Thoracic aorta (tissue), 2 donors: ENCODE measurements around the gene OR52E4. TPM values are rescaled to one million over a fixed set of nuclear protein-coding genes. Genes with fewer than 3 reads are reported as not detected.

ENCODE experiments used
- ATAC-seq: fragments of 150-250 bp; one replicate; pipeline ENCODE4 v1.8.0; 2017; ENCODE audit warnings: low read depth; ENCODE audit not compliant: insufficient number of reproducible peaks, low FRiP score
- DNase-seq: peaks from one replicate; pipeline ENCODE4 v3.0.0-alpha.2; 2020; ENCODE audit warnings: low spot score
- H3K27ac ChIP-seq, 2 donors: fragments of 200-600 bp; sonication (generic); 1 replicate in 1 of 2; 2 replicates in 1 of 2; pipeline ENCODE4 v1.5.1; 2016; ENCODE audit warnings: mild to moderate bottlenecking in 2 of 2, moderate library complexity in 2 of 2
- H3K27me3 ChIP-seq: fragments of 200-600 bp; sonication (generic); replicated peaks from 2 replicates; pipeline ENCODE4 v1.6.0; 2016; ENCODE audit warnings: mild to moderate bottlenecking; ENCODE audit not compliant: insufficient read depth
- H3K36me3 ChIP-seq: fragments of 200-600 bp; sonication (generic); one replicate; pipeline ENCODE4 v1.5.1; 2016
- H3K4me1 ChIP-seq, 2 donors: fragments of 200-600 bp; sonication (generic); 1 replicate in 1 of 2; 2 replicates in 1 of 2; pipeline versions ENCODE4 v1.5.1 to v1.6.0; 2016; ENCODE audit warnings: low read depth in 2 of 2, mild to moderate bottlenecking in 1 of 2; ENCODE audit not compliant: control insufficient read depth in 1 of 2
- H3K4me3 ChIP-seq: fragments of 200-600 bp; sonication (generic); 2 replicates; pipeline ENCODE4 v1.5.1; 2016; ENCODE audit warnings: mild to moderate bottlenecking
- H3K9me3 ChIP-seq: fragments of 200-600 bp; sonication (generic); 2 replicates; pipeline ENCODE4 v1.5.1; 2016
- CTCF ChIP-seq: fragments of 200-600 bp; sonication (generic); IDR thresholded peaks from one replicate; pipeline ENCODE4 v1.5.1; 2019; ENCODE audit warnings: antibody characterized with exemption
- total RNA-seq, 2 donors: library from RNA; depleted of rRNA; stranded (reverse); fragments of >200 nt; gene quantifications; one replicate each; pipeline versions ENCODE4 v1.1.0 to v1.2.3, GENCODE V29; 2016

OR52E4 gene
- total RNA-seq, 2 donors from 2014 or later, result not detected

GRCh38 chr11:5931061-5931460 lies 50.6 kb downstream of the OR52E4 start:
- no peak for DNase-seq
- no peaks in the 10 kb centered on the region for H3K36me3 ChIP-seq
- H3K27ac ChIP-seq, result no peak overlapping the region
- no peaks in the 10 kb centered on the region for H3K9me3 ChIP-seq
- H3K27me3 ChIP-seq, result no peaks in the 10 kb centered on the region
- TF ChIP-seq CTCF, result no peak
- ATAC-seq, result no peak
- no peak overlapping the region for H3K4me3 ChIP-seq
- H3K4me1 ChIP-seq, result no peaks in the 10 kb centered on the region

- Histone ChIP-seq H3K27me3 (no peaks in the 10 kb centered on the region), H3K27ac (no peak overlapping the region), H3K4me1 (no peaks in the 10 kb centered on the region), H3K9me3 (no peaks in the 10 kb centered on the region), H3K36me3 (no peaks in the 10 kb centered on the region), H3K4me3 (no peak overlapping the region)
- DNase-seq, result no peak
- TF ChIP-seq CTCF, result no peak
- no peak for ATAC-seq
These were observed 52.2 kb downstream of the OR52E4 start for GRCh38 chr11:5932671-5933070.

DNA sequence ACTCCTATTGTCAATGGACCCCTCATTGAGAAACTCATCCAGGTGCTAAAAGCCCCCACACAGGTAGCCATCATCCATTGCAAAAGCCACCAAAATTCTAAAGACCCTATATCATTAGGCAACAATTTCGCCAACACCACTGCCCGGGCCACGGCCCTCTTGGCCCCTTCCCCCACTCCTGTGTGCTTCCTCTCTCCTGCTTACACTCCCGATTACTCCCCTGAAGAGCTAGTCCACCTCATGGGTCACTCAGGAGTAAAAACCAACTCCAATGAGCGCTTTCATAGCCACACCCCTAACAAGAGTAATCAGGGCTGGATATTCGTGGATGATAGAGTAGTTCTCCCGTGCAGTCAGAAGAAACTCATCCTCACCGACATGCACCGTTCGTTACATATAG lies 52.7 kb downstream of the OR52E4 start:
- Histone ChIP-seq H3K9me3 (no peaks in the 10 kb centered on the region), H3K27ac (no peak overlapping the region), H3K4me3 (no peak overlapping the region), H3K36me3 (no peaks in the 10 kb centered on the region), H3K4me1 (no peaks in the 10 kb centered on the region), H3K27me3 (no peaks in the 10 kb centered on the region)
- ATAC-seq, result no peak
- no peak for TF ChIP-seq CTCF
- no peak for DNase-seq

Other genes with a start within 250 kb of the OR52E4 start
- 10 to 100 TPM; 35.5 to 36.4 TPM for gene TRIM5, start 195.6 kb upstream of the OR52E4 start, total RNA-seq
- gene TRIM22, start 190.8 kb upstream of the OR52E4 start, total RNA-seq, result 100 to 1,000 TPM; 119 to 129 TPM
- under 1 TPM; 0.27 to 0.49 TPM for gene OR56B1, start 144.2 kb upstream of the OR52E4 start, total RNA-seq
- gene OR52N4, start 126.4 kb upstream of the OR52E4 start, total RNA-seq, result not detected
- not detected for gene OR52N5, start 97.3 kb upstream of the OR52E4 start, total RNA-seq
- under 1 TPM in 1 of 2 donors, not detected in 1; 0.42 TPM for gene OR52N1, start 89.4 kb upstream of the OR52E4 start, total RNA-seq
- not detected for gene OR52N2, start 71.7 kb upstream of the OR52E4 start, total RNA-seq
- gene OR52E6, start 38.7 kb upstream of the OR52E4 start, total RNA-seq, result not detected
- not detected for gene OR52E8, start 22.9 kb upstream of the OR52E4 start, total RNA-seq
- gene OR52E5, start 12.6 kb downstream of the OR52E4 start, total RNA-seq, result not detected
- not detected for gene OR56A3, start 61.6 kb downstream of the OR52E4 start, total RNA-seq
- not detected for gene OR56A5, start 87.9 kb downstream of the OR52E4 start, total RNA-seq
- not detected for gene OR52L1, start 106.4 kb downstream of the OR52E4 start, total RNA-seq
- not detected for gene OR56A4, start 126.3 kb downstream of the OR52E4 start, total RNA-seq
- gene OR56A1, start 150.1 kb downstream of the OR52E4 start, total RNA-seq, result not detected
- gene OR56B4, start 227.1 kb downstream of the OR52E4 start, total RNA-seq, result not detected